Spleen (tissue), 7 donors: Measurements from ENCODE around the gene CACNB3.

Source experiments
- CTCF ChIP-seq, 11 experiments: fragments of 200-600 bp in 7 of 11; fragments of 450-650 bp in 4 of 11; sonication (generic) in 4 of 11; IDR thresholded peaks in 8 of 11; conservative IDR thresholded peaks in 3 of 11; 1 replicate in 7 of 11; 2 replicates in 4 of 11; pipeline versions ENCODE4 v1.4.0 to v1.8.0; 2016 to 2021; ENCODE audit warnings: antibody characterized with exemption in 11 of 11, inconsistent platforms in 4 of 11, mild to moderate bottlenecking in 1 of 11
- POLR2AphosphoS5 ChIP-seq, 3 donors: sonication (generic); formaldehyde crosslinking; IDR thresholded peaks; one replicate each; pipeline ENCODE4 v1.5.1; 2017; ENCODE audit warnings: antibody characterized with exemption in 3 of 3
- donor health status: DM: no; HTN: no; CAD: no; lungs with moderate emphysema.
- donor health status: DM: no; HTN: no; CAD: no.
- donor health status: DM: no; HTN: no; CAD: no.

- TF ChIP-seq CTCF (IDR thresholded peaks at IDR 0.05 in 8 of 11, conservative IDR thresholded peaks at IDR 0.05 in 3 of 11) (no peak), POLR2AphosphoS5 (IDR thresholded peaks at IDR 0.05) (no peak)
Observed at GRCh38 chr12:48786591-48787544, 31.4 kb upstream of the CACNB3 start.
